Stimulated activated CD4-positive, alpha-beta T cell treated with anti-CD3 and anti-CD28 coated beads, TNF-alpha, amount 100 ng/mL, for 4 hours (primary cell): ENCODE measurements around the gene ADCY2.

ENCODE experiments used
- DNase-seq, 3 experiments: peaks; one replicate each; pipeline ENCODE4 v3.0.0-alpha.2; 2020; ENCODE audit warnings: low read depth in 3 of 3

ADCY2 gene

DNA sequence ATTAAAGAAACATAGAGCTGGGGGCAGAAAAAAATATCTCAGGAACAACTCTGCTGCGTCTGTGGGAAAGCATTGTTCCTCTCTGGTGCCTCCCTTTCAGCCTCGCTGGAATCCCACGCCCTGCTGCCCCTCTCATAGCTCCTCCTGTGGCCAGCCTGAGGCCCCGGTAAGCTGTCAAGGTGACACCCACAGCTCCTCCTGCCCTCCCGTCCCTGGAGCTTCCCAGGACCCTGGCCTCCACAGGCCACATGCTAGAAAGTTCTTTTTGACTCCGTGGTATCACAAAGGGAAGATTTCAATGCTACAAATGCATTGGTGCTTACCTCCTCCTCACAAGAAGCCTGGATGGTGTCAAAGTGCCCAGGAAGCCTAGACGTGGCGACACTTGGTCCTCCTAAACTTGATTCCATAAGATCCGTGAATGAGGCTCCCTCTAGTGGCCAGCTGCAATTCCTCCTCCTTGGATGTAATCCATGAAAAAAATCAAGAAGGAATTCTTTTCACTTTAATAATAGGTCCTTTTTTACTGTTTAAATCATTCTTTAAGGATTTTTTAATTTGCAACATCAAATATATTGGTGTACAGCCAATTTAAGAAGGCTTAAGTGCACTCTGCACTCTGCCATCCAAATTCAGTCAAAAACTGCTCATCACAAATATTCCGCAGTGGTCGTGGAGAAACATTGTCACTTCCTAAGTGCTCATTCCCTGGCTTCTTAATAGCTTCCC lies 350.1 kb downstream of the ADCY2 start:
- DNase-seq: no peak

GRCh38 chr5:7747728-7748127 lies 351.8 kb downstream of the ADCY2 start:
- no peak for DNase-seq

DNA sequence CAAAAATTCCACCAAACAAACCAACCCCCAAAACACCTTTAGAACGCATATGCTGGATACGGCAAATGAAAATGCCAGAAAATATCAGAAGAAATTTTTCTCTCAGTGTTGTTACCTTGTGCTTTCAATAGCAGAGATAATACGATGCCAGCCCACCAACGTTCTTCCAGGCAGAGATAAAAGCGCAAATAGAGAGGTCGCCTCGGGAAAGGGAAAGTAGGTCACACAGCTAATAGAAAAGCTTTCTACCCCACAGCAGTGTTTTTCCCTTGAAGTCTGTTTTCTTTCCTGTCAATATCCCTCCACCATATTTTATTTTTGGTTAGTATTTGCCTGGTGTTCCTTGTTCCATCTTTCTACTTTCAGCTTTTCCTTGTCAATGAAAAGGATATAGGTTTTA lies 353.7 kb downstream of the ADCY2 start:
- DNase-seq: no peak

DNA sequence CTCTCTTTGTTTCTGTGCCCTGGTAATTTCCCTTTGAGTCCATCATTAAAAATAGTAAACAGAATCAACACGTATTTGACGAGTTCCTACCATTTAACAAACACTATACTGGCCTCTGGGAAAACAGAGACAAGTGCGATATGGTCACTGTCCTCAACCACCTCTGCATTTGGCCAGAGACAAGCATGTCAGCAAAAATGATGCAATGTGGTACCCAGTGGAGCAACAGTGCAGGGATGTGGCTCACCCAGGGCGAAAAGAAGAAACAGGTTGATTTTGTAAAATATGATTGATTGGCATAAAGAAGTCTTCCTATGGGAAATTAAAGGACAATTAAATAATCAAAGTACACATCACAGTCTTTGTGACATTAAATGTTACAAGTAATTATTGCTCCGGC lies 355.9 kb downstream of the ADCY2 start:
- no peak for DNase-seq

- DNase-seq: no peak
Observed at GRCh38 chr5:7753181-7753580, 357.2 kb downstream of the ADCY2 start.

GRCh38 chr5:7753596-7753995 lies 357.7 kb downstream of the ADCY2 start:
- DNase-seq: no peak

DNA sequence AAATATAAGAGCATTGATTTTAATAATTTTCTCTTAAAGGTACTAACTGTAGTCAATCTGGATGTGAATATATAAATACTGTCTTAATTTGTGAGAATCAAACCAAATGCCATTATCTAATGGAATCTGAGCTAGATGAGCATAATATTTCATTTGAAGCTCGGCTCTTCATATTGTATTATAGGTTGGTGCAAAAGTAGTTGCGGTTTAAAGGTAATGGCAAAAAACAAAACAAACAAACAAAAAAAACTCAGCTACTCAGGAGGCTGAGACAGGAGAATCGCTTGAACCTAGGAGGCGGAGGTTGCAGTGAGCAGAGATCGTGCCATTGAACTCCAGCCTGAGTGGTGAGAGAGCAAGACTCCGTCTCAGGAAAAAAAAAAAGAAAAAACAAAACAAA lies 358.6 kb downstream of the ADCY2 start:
- DNase-seq: no peak

DNA sequence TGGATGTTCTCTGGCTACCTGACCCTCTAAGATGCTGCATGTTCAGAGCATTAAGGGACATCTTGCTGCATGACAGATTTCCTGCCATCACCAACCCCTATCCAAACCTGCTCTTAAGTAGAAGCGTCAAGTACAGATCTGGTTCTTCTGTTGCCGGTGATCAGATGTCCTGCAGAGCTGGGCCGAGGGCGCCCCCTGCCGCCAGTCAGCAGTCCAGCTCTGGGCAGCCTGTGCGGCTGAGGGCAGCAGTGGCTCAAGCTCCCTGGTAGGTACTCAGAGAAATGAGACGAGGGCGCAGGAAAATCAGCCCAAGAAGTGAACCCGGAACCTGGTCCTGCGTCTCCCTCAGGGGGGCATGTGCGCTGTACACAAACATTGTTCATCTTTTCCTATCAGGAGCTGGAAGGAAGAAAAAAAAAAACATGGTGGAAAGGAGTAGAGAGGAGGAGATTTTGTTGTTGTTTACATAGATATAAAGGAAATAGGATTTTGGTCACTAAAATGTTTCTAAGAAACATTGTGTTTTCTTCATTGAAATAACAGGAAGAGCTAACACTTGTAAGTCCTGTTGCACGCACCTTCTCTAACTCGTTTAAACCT lies 359.2 kb downstream of the ADCY2 start:
- DNase-seq: no peak

GRCh38 chr5:7755958-7756357 lies 360.0 kb downstream of the ADCY2 start:
- DNase-seq: no peak

DNA sequence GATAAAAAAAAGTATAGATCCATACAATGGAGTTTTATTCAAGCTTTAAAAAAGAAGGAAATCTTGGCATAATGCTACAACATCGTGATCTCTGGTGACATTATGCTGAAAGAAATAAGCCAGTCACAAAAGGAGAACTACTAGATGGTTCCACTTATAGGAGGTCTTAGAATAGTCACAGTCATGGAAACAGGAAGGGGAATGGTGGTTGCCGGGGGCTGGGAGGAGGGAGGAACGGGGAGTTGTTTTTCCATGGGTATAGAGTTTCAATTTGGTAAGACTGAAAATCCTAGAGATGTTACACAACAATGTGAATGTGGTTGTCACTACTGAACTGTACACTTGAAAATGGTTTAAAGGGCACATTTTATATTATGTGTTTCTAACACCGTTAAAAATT lies 360.5 kb downstream of the ADCY2 start:
- no peak for DNase-seq

- DNase-seq: no peak
Observed at GRCh38 chr5:7759257-7759871, 363.4 kb downstream of the ADCY2 start.

DNA sequence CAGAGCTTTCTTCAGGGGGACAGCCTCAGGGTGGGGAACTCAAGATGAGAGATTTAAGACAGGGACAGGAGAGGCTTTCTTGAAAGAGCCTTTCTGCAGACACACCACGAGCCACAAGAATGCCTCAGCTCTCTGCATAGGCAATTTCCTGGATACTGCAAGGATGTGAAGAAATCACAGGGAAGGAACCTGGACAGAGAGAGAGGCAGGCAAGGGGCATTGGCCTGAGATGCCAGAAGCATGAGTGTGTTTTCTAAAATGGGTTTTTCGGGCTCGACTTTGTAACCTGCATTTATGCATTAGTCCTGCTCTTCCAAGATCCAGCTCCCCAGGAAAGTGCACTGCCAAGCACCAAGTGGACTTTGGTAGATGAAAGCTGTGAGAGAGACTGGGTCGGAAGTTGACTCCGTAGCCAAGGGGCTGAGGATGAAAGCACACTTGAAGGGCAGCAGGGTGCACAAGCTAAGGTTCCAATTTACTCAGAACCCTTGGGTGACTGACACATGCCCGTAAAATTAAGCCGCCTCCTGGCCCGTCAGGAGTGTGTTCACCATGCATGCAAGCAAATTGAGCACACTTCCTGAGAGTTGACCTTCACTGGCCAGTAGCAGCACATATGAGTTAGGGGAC lies 364.1 kb downstream of the ADCY2 start:
- no peak for DNase-seq

- no peak for DNase-seq
Observed at GRCh38 chr5:7762267-7762666, 366.3 kb downstream of the ADCY2 start.

DNA sequence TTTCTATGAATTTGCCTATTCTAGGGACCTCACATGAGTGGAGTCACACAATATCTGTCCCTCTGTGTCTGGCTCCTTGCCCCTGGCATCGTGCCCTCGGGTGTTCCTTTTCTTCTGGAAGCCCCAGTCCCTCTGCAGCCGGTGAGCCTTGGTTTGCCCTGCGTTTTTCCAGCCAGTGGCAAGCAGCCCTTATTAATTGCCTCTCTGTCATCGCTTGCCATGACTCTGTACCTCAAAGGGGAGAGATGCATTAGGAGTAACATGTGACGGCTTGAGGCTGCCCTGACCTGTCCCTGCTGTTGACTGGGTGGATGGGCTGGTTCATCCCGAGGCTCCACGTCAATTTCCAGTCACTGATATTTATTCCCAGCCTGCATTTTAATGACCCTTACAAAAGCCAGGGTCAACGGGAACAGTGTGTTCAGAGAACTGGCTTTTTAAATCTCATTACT lies 367.7 kb downstream of the ADCY2 start:
- no peak for DNase-seq

DNA sequence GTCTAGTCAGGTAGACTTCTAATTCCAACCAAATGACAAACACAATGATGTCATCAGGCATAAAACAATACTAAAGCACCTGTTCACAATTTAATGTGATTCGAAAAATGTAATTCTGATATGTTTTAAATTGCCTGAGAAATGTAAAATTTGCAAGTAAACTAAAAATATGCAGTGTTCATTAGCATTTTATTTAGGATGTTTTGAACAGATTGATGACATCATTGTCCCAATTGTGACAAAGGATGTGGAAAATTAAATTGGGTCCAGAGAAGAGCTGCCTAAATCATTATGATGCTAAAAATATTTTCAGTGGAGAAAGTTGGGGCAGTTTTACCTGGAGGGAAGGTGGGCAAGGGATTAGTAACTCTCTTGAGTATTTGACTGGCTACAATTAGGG lies 368.5 kb downstream of the ADCY2 start:
- no peak for DNase-seq

DNA sequence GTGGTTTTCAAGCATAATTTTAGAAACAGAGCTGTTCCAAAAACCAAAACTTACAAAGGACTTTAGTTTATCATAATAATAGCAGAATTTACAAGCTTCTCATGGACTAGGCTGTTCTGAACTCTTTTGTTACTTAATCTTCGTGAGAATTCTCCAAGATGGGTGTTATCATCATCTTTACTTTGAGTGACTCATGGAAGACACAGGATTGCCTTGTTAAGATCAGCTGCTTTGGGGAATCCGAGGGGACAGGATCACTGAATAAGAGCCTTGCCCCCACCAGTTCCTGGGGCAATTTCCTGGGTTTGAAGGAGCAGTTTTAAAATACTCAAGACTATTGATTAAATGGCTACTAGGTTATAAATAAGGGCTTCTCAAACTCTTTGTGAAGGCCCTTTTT lies 374.5 kb downstream of the ADCY2 start:
- no peak for DNase-seq

GRCh38 chr5:7772141-7772540 lies 376.2 kb downstream of the ADCY2 start:
- DNase-seq: no peak

GRCh38 chr5:7773178-7773577 lies 377.2 kb downstream of the ADCY2 start:
- DNase-seq: no peak

- no peak for DNase-seq
Observed at GRCh38 chr5:7776442-7776841, 380.5 kb downstream of the ADCY2 start.

- DNase-seq: no peak
Observed at GRCh38 chr5:7779019-7780005, 383.4 kb downstream of the ADCY2 start.

GRCh38 chr5:7781899-7782298 lies 386.0 kb downstream of the ADCY2 start:
- no peak for DNase-seq
